Mesenchymal stem cell (in vitro differentiated cells and primary cell): Measurements from ENCODE around the gene SPAM1.
"Not testable (repeated sequence)": the region's sequence is repeated elsewhere in the genome, so short reads cannot be mapped to it uniquely, and the experiment has no call there.

Source experiments
- DNase-seq: peaks from one replicate; pipeline ENCODE4 v3.0.0-alpha.2; 2013
- H2AFZ ChIP-seq: one replicate; pipeline ENCODE4 v1.6.1; 2013; ENCODE audit warnings: low read depth, mild to moderate bottlenecking, control low read depth, inconsistent platforms, low read length, moderate library complexity
- H2AK5ac ChIP-seq: 2 replicates; pipeline ENCODE4 v1.6.1; 2013; ENCODE audit warnings: low read length, moderate library complexity, mild to moderate bottlenecking, inconsistent platforms; ENCODE audit not compliant: severe bottlenecking
- H2BK120ac ChIP-seq: one replicate; pipeline ENCODE4 v1.6.1; 2013; ENCODE audit warnings: low read depth, mild to moderate bottlenecking, inconsistent platforms, low read length, moderate library complexity
- H2BK12ac ChIP-seq, 2 experiments: one replicate each; pipeline ENCODE4 v1.6.1; 2013; ENCODE audit warnings: inconsistent platforms in 2 of 2, low read length in 2 of 2, mild to moderate bottlenecking in 2 of 2, moderate library complexity in 2 of 2, control low read depth in 1 of 2
- H2BK15ac ChIP-seq: one replicate; pipeline ENCODE4 v1.6.1; 2013; ENCODE audit warnings: mild to moderate bottlenecking, low read depth, inconsistent platforms; ENCODE audit not compliant: poor library complexity, severe bottlenecking
- H2BK5ac ChIP-seq: 2 replicates; pipeline ENCODE4 v1.6.1; 2013; ENCODE audit warnings: low read depth, mild to moderate bottlenecking, low read length, control low read depth, inconsistent platforms; ENCODE audit not compliant: poor library complexity, severe bottlenecking
- H3K14ac ChIP-seq, 2 experiments: one replicate each; pipeline ENCODE4 v1.6.1; 2013; ENCODE audit warnings: inconsistent platforms in 2 of 2, low read length in 2 of 2, control low read depth in 1 of 2, mild to moderate bottlenecking in 1 of 2, moderate library complexity in 1 of 2
- H3K18ac ChIP-seq, 2 experiments: one replicate each; pipeline ENCODE4 v1.6.1; 2013; ENCODE audit warnings: inconsistent platforms in 2 of 2, low read length in 2 of 2, control low read depth in 1 of 2, low read depth in 1 of 2, mild to moderate bottlenecking in 1 of 2
- H3K23ac ChIP-seq, 2 experiments: one replicate each; pipeline ENCODE4 v1.6.1; 2013; ENCODE audit warnings: inconsistent platforms in 2 of 2, low read length in 2 of 2, mild to moderate bottlenecking in 2 of 2, moderate library complexity in 2 of 2, control low read depth in 1 of 2
- H3K27ac ChIP-seq: 2 replicates; pipeline ENCODE4 v1.5.1; 2013; ENCODE audit warnings: mild to moderate bottlenecking, moderate library complexity, low read length, control low read depth, inconsistent platforms; ENCODE audit not compliant: poor library complexity, severe bottlenecking
- H3K27me3 ChIP-seq, 2 experiments: 2 replicates each; pipeline versions ENCODE4 v1.6.1 to v1.7.0; 2013; ENCODE audit warnings: low read length in 2 of 2, mild to moderate bottlenecking in 2 of 2, moderate library complexity in 2 of 2, control low read depth in 1 of 2, inconsistent platforms in 1 of 2; ENCODE audit not compliant: control insufficient read depth in 1 of 2, insufficient read depth in 1 of 2
- H3K36me3 ChIP-seq, 2 experiments: 2 replicates each; pipeline versions ENCODE4 v1.6.1 to v1.7.0; 2013; ENCODE audit warnings: low read length in 2 of 2, control low read depth in 1 of 2, inconsistent platforms in 1 of 2, low read depth in 1 of 2, mild to moderate bottlenecking in 1 of 2; ENCODE audit not compliant: insufficient read depth in 2 of 2, control insufficient read depth in 1 of 2
- H3K4ac ChIP-seq, 2 experiments: one replicate each; pipeline ENCODE4 v1.6.1; 2013; ENCODE audit warnings: inconsistent platforms in 2 of 2, low read length in 2 of 2, mild to moderate bottlenecking in 2 of 2, moderate library complexity in 2 of 2, control low read depth in 1 of 2, low read depth in 1 of 2
- H3K4me1 ChIP-seq: 2 replicates; pipeline ENCODE4 v1.6.1; 2013; ENCODE audit warnings: low read depth, low read length, control low read depth; ENCODE audit not compliant: control insufficient read depth, insufficient read depth
- H3K4me2 ChIP-seq: 2 replicates; pipeline ENCODE4 v1.6.1; 2013; ENCODE audit warnings: low read length, mild to moderate bottlenecking, inconsistent platforms; ENCODE audit not compliant: poor library complexity, severe bottlenecking
- H3K4me3 ChIP-seq, 2 experiments: 2 replicates each; pipeline versions ENCODE4 v1.5.1 to v1.7.0; 2013; ENCODE audit warnings: low read length in 2 of 2, mild to moderate bottlenecking in 2 of 2, control low read depth in 1 of 2, low read depth in 1 of 2; ENCODE audit not compliant: insufficient read depth in 1 of 2
- H3K79me1 ChIP-seq: replicated peaks from 2 replicates; pipeline ENCODE4 v1.6.1; 2013; ENCODE audit warnings: mild to moderate bottlenecking, control low read depth, low read length, inconsistent platforms; ENCODE audit not compliant: poor library complexity, severe bottlenecking
- H3K9ac ChIP-seq: 2 replicates; pipeline ENCODE4 v1.7.0; 2013; ENCODE audit warnings: mild to moderate bottlenecking, low read length, moderate library complexity
- H3K9me3 ChIP-seq: 2 replicates; pipeline ENCODE4 v1.7.0; 2013; ENCODE audit warnings: mild to moderate bottlenecking, low read length; ENCODE audit not compliant: control insufficient read depth
- H4K8ac ChIP-seq: one replicate; pipeline ENCODE4 v1.6.1; 2013; ENCODE audit warnings: inconsistent platforms, mild to moderate bottlenecking, low read length, moderate library complexity
- H4K91ac ChIP-seq: one replicate; pipeline ENCODE4 v1.6.1; 2013; ENCODE audit warnings: mild to moderate bottlenecking, low read length, inconsistent platforms
- WGBS: methylation state at CpG from one replicate; pipeline ENCODE4 v1.1.7; 2013; ENCODE audit warnings: mixed read lengths; 5-methylcytosine and 5-hydroxymethylcytosine counted together

SPAM1 gene

DNA sequence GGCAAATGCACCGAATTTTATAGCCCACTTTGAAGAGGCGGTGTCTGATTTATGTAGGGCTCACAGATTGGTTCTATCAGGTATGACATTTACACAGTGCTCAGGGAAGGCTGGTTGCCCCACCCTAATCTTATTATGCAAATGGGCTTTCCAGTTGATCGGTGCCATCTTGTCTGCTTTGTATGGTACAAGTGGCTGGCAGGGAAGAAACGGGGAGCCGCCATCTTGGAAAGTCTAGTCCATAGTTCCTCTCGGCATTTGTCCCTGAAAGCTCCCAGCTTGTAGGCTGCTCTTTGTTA, 71.2 kb downstream of the SPAM1 start:
- H3K9me3 ChIP-seq, result peaks cover 10% of the 10 kb centered on the region
- H3K4me1 ChIP-seq, result no peaks in the 10 kb centered on the region
- WGBS, result 98% methylated on average over 5 of the region's 6 CpGs
- no peak for DNase-seq
- no peak overlapping the region for H4K91ac ChIP-seq
- H2AFZ ChIP-seq, result no peak overlapping the region
- H4K8ac ChIP-seq, result no peak overlapping the region
- H3K27me3 ChIP-seq, result no peaks in the 10 kb centered on the region
- H2AK5ac ChIP-seq, result no peak overlapping the region
- no peak overlapping the region for H3K9ac ChIP-seq
- H3K4me3 ChIP-seq, result no peak overlapping the region
- H2BK120ac ChIP-seq, result no peak overlapping the region
- no peak overlapping the region for H3K4ac ChIP-seq
- H2BK5ac ChIP-seq, result no peak overlapping the region
- no peak overlapping the region for H3K4me2 ChIP-seq
- H3K27ac ChIP-seq, result no peak overlapping the region
- H3K36me3 ChIP-seq, result no peaks in the 10 kb centered on the region
- H2BK12ac ChIP-seq, result no peak overlapping the region
- no peak overlapping the region for H3K14ac ChIP-seq
- no peak overlapping the region for H3K23ac ChIP-seq
- H3K79me1 ChIP-seq, result no peaks in the 10 kb centered on the region
- no peak overlapping the region for H3K18ac ChIP-seq
- H2BK15ac ChIP-seq, result no peak overlapping the region

DNA sequence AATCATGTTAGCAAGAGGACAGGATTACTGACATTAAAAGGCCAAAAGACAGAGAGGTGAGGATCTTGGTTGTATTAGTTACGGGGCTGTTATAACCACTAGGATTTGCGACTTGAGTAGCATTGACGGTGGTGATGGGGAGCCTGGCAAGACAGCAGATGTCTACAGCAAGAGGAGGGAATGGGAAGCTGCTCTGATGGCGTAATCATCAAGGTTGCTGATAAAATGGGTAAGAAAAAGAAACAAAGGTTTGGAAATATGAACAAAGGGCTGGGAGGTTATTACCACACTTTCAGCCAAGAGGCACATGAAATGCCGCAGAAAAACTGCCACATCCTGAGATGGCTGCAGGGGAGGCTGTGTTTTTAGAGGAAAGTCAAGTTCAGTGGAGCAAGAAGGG, 73.9 kb downstream of the SPAM1 start:
- Histone ChIP-seq H3K9ac (no peak overlapping the region), H2BK12ac (no peak overlapping the region), H3K14ac (no peak overlapping the region), H2BK15ac (no peak overlapping the region), H3K9me3 (peaks cover 14% of the 10 kb centered on the region), H3K18ac (no peak overlapping the region), H3K4me3 (no peak overlapping the region), H4K91ac (no peak overlapping the region), H3K27me3 (no peaks in the 10 kb centered on the region), H3K23ac (no peak overlapping the region), H3K79me1 (no peaks in the 10 kb centered on the region), H3K27ac (no peak overlapping the region), H3K4me2 (no peak overlapping the region), H3K4ac (no peak overlapping the region), H2BK120ac (no peak overlapping the region), H2AFZ (no peak overlapping the region), H4K8ac (no peak overlapping the region), H2AK5ac (no peak overlapping the region), H3K36me3 (no peaks in the 10 kb centered on the region), H3K4me1 (no peaks in the 10 kb centered on the region), H2BK5ac (no peak overlapping the region)
- 89% methylated on average over 5 of the region's 5 CpGs for WGBS
- no peak for DNase-seq

DNA sequence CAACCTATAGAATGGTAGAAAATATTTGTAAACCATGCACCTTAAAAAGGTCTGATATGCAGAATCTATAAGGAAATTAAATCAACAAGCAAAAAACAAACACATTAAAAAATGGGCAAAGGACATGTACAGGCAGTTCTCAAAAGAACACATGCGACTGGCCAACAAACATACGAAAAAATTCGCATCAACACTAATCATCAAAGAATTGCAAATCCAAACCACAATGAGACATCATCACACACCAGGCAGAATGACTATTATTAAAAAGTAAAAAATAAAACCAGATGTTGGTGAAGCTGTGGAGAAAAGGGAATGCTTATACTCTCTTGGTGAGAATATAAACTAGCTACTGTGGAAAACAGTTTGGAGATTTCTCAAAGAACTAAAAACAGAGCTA, 74.7 kb downstream of the SPAM1 start:
- no peaks in the 10 kb centered on the region for H3K36me3 ChIP-seq
- H3K79me1 ChIP-seq, result no peaks in the 10 kb centered on the region
- no peak overlapping the region for H4K91ac ChIP-seq
- no peak overlapping the region for H3K4ac ChIP-seq
- H3K9ac ChIP-seq, result no peak overlapping the region
- H3K4me3 ChIP-seq, result no peak overlapping the region
- no peak overlapping the region for H2BK15ac ChIP-seq
- no peak overlapping the region for H2BK5ac ChIP-seq
- H3K4me1 ChIP-seq, result no peaks in the 10 kb centered on the region
- H3K27me3 ChIP-seq, result no peaks in the 10 kb centered on the region
- H3K4me2 ChIP-seq, result no peak overlapping the region
- H2BK120ac ChIP-seq, result no peak overlapping the region
- H2AFZ ChIP-seq, result no peak overlapping the region
- H2AK5ac ChIP-seq, result no peak overlapping the region
- H3K23ac ChIP-seq, result no peak overlapping the region
- H3K9me3 ChIP-seq, result peaks cover 14% of the 10 kb centered on the region
- H4K8ac ChIP-seq, result no peak overlapping the region
- H2BK12ac ChIP-seq, result no peak overlapping the region
- 93% methylated on average over 3 of the region's 3 CpGs for WGBS
- no peak overlapping the region for H3K14ac ChIP-seq
- H3K18ac ChIP-seq, result no peak overlapping the region
- DNase-seq, result no peak
- no peak overlapping the region for H3K27ac ChIP-seq

DNA sequence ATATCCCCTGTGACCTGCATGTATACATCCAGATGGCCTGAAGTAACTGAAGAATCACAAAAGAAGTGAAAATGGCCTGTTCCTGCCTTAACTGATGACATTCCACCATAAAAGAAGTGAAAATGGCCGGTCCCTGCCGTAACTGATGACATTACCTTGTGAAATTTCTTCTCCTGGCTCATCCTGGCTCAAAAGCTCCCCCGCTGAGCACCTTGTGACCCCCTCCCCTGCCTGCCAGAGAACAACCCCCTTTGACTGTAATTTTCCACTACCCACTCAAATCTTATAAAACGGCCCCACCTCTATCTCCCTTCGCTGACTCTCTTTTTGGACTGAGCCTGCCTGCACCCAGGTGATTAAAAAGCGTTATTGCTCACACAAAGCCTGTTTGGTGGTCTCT, 83.3 kb downstream of the SPAM1 start:
- not testable (repeated sequence) for H2BK120ac ChIP-seq, H3K4me2 ChIP-seq
- 71% methylated on average over 6 of the region's 6 CpGs for WGBS

More for the DNA sequence above, 83.3 kb downstream of the SPAM1 start:
- not testable (repeated sequence) for H3K27me3 ChIP-seq, H3K9ac ChIP-seq, H4K91ac ChIP-seq, H4K8ac ChIP-seq, H3K36me3 ChIP-seq, H3K79me1 ChIP-seq, H2BK12ac ChIP-seq, DNase-seq, H2BK5ac ChIP-seq, H2AFZ ChIP-seq, H3K9me3 ChIP-seq, H3K4me1 ChIP-seq, H3K4me3 ChIP-seq, H3K4ac ChIP-seq, H3K23ac ChIP-seq, H3K27ac ChIP-seq, H3K14ac ChIP-seq, H2AK5ac ChIP-seq, H3K18ac ChIP-seq, H2BK15ac ChIP-seq
